ENCODE results near the gene TMTC3. TPM values are rescaled to one million over a fixed set of nuclear protein-coding genes. Genes with fewer than 3 reads are reported as not detected.

TMTC3 gene
- total and polyA plus RNA-seq, 2 of the 8 experiments (the other 6 are each of a cell fraction or from before 2014, with no cell fraction given), result 7.0 to 45.1 TPM

DNA sequence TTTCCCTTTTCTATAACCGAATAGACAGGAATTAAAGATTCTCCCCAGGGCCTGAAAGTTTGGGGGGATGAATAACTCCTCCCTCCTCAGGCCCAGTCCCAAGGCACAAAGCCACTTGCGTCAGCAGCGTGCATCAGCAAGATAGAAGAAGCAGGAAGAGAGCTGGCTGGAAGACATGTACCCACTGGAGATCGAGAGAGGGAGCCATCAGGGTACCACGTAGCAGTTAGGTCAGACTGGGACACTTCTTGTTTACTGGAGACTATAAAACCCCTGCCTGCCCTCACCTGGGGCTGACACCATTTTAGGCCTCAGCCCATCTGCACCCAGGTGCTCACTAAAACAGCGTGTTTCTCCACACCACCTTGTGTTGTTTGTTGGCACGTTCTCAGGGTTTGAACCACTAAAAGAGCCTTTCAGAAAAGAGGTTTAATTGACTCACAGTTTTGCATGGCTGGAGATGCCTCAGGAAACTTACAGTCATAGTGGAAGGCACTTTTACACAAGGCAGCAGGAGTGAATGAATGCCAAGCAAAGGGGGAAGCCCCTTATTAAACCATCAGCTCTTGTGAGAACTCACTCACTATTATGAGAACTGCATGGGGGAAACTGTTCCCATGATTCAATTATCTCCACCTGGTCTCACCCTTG lies 93.2 kb downstream of the TMTC3 start (continued):
- TF ChIP-seq RFX5 (IDR thresholded peaks at IDR 0.05; ENCODE audit: borderline replicate concordance, low read depth, low read length), result no peak
- no peak for TF ChIP-seq CREB1 (IDR thresholded peaks at IDR 0.05)
- no peak for TF ChIP-seq POLR2A (IDR thresholded peaks at IDR 0.05; ENCODE audit: control extremely low read depth in 1 of 2, low read depth in 2 of 2, low read length in 2 of 2)
- no peak for TF ChIP-seq KDM1A (IDR thresholded peaks at IDR 0.05; ENCODE audit: borderline replicate concordance, low read length)
- no peak for TF ChIP-seq JUN (IDR thresholded peaks at IDR 0.05; ENCODE audit: low read depth, low read length)
- no peak for TF ChIP-seq SP1 (IDR thresholded peaks at IDR 0.05; ENCODE audit: low read depth, low read length)

All from H1 (cell line).